Small intestine (tissue), 7 donors: ENCODE results near the gene RHCE. TPM values are rescaled to one million over a fixed set of nuclear protein-coding genes. Genes with fewer than 3 reads are reported as not detected.

Experiments
- DNase-seq, 2 donors: peaks; one replicate each; pipeline versions ENCODE4 v3.0.0 to v3.0.0-alpha.2; 2013
- FAIRE-seq: peaks from 2 replicates; lab custom pipeline; 2012; peaks lifted over from hg19 to GRCh38; lab: Jason Lieb, UNC
- H3K27ac ChIP-seq, 3 donors: one replicate each; pipeline ENCODE4 v1.5.1; 2013; ENCODE audit warnings: low read length in 2 of 3, mild to moderate bottlenecking in 2 of 3, control low read depth in 1 of 3, inconsistent platforms in 1 of 3, low read depth in 1 of 3, moderate library complexity in 1 of 3
- H3K27me3 ChIP-seq, 3 donors: one replicate each; pipeline ENCODE4 v1.6.1; 2013; ENCODE audit warnings: low read length in 3 of 3, inconsistent platforms in 1 of 3; ENCODE audit not compliant: control insufficient read depth in 3 of 3, insufficient read depth in 3 of 3
- H3K36me3 ChIP-seq, 3 donors: one replicate each; pipeline ENCODE4 v1.6.1; 2013; ENCODE audit warnings: low read length in 3 of 3, inconsistent platforms in 1 of 3, low read depth in 1 of 3, mild to moderate bottlenecking in 1 of 3, moderate library complexity in 1 of 3; ENCODE audit not compliant: control insufficient read depth in 3 of 3, insufficient read depth in 2 of 3
- H3K4me1 ChIP-seq, 3 donors: one replicate each; pipeline ENCODE4 v1.6.1; 2013; ENCODE audit warnings: low read length in 2 of 3, inconsistent platforms in 1 of 3, low read depth in 1 of 3, mild to moderate bottlenecking in 1 of 3, moderate library complexity in 1 of 3; ENCODE audit not compliant: control insufficient read depth in 3 of 3, insufficient read depth in 2 of 3
- H3K4me3 ChIP-seq, 3 donors: one replicate each; pipeline ENCODE4 v1.5.1; 2013; ENCODE audit warnings: low read length in 3 of 3, control low read depth in 1 of 3, inconsistent platforms in 1 of 3, low read depth in 1 of 3, mild to moderate bottlenecking in 1 of 3, moderate library complexity in 1 of 3
- H3K9me3 ChIP-seq, 2 donors: one replicate each; pipeline ENCODE4 v1.6.1; 2013; ENCODE audit warnings: low read depth in 1 of 2, low read length in 1 of 2; ENCODE audit not compliant: control insufficient read depth in 2 of 2, insufficient read depth in 1 of 2
- WGBS, 3 donors: extraction: QIAGEN DNeasy Blood & Tissue Kit; methylation state at CpG; one replicate each; pipeline ENCODE4 v1.1.7; 2013; 5-methylcytosine and 5-hydroxymethylcytosine counted together
- polyA plus RNA-seq, 4 donors: library from polyadenylated mRNA; stranded (reverse) in 3 of 4; unstranded in 1 of 4; fragments of 200-250 nt in 3 of 4; fragments of 120-200 nt in 1 of 4; gene quantifications; one replicate each; pipeline versions ENCODE4 v1.2.1 to v1.2.3, GENCODE V29; 2013
- donor health status: healthy with polysubstance abuse.
- donor health status: control.
- donor health status: control.
- donor health status: Bipolar disorder and iron deficiency.
- donor health status: healthy.

Gene RHCE
- polyA plus RNA-seq, 4 donors = 0.06 to 0.46 TPM; not detected in 2

- Histone ChIP-seq H3K9me3 (no peaks in the 10 kb centered on the region), H3K36me3 (peaks cover 8 to 51% (median 15%) of the 10 kb centered on the region in 3 donors), H3K27ac (no peak overlapping the region), H3K4me1 (no peaks in the 10 kb centered on the region), H3K4me3 (no peak overlapping the region), H3K27me3 (no peaks in the 10 kb centered on the region)
- no peak for FAIRE-seq
- WGBS, 3 donors = 80 to 83% (median 81%) methylated on average over 6 of the region's 6 CpGs
- DNase-seq = no peak
These were observed 64.7 kb downstream of the RHCE start for GRCh38 chr1:25355841-25356395.

GRCh38 chr1:25349606-25350005 lies 71.0 kb downstream of the RHCE start:
- no peak for DNase-seq

GRCh38 chr1:25347556-25347955 lies 73.1 kb downstream of the RHCE start:
- H3K27ac ChIP-seq = no peak overlapping the region
- 54 to 78% (median 55%) methylated on average over 2 of the region's 2 CpGs for WGBS, 3 donors
- FAIRE-seq = no peak

More at GRCh38 chr1:25349606-25350005, 71.0 kb downstream of the RHCE start:
- WGBS, 3 donors = 91 to 99% (median 97%) methylated on average over 3 of the region's 3 CpGs
- no peaks in the 10 kb centered on the region for H3K27me3 ChIP-seq
- H3K9me3 ChIP-seq = no peaks in the 10 kb centered on the region
- peaks cover 0 to 62% (median 9%) of the 10 kb centered on the region in 3 donors for H3K36me3 ChIP-seq
- no peak overlapping the region for H3K4me3 ChIP-seq
- FAIRE-seq = no peak
- no peak overlapping the region for H3K27ac ChIP-seq
- H3K4me1 ChIP-seq = no peaks in the 10 kb centered on the region

GRCh38 chr1:25343872-25344271 lies 76.8 kb downstream of the RHCE start:
- Histone ChIP-seq H3K27ac (no peak overlapping the region), H3K4me1 (peaks cover 0 to 7% (median 0%) of the 10 kb centered on the region in 3 donors), H3K4me3 (no peak overlapping the region), H3K9me3 (no peaks in the 10 kb centered on the region), H3K27me3 (no peaks in the 10 kb centered on the region), H3K36me3 (peaks cover 0 to 41% (median 5%) of the 10 kb centered on the region in 3 donors)
- WGBS, 3 donors = 80 to 82% (median 80%) methylated on average over 4 of the region's 4 CpGs
- no peak for FAIRE-seq
- no peak for DNase-seq

More at GRCh38 chr1:25347556-25347955, 73.1 kb downstream of the RHCE start:
- peaks cover 0 to 56% (median 6%) of the 10 kb centered on the region in 3 donors for H3K36me3 ChIP-seq
- H3K4me1 ChIP-seq = no peaks in the 10 kb centered on the region
- H3K27me3 ChIP-seq = no peaks in the 10 kb centered on the region
- no peak overlapping the region for H3K4me3 ChIP-seq
- no peak for DNase-seq
- H3K9me3 ChIP-seq = no peaks in the 10 kb centered on the region

- no peak for DNase-seq
- 79 to 97% (median 87%) methylated on average over 1 of the region's 1 CpG for WGBS, 3 donors
- FAIRE-seq = no peak
- Histone ChIP-seq H3K9me3 (no peaks in the 10 kb centered on the region), H3K27me3 (no peaks in the 10 kb centered on the region), H3K27ac (no peak overlapping the region), H3K36me3 (peaks cover 0 to 36% (median 3%) of the 10 kb centered on the region in 3 donors), H3K4me3 (no peak overlapping the region), H3K4me1 (peaks cover 0 to 7% (median 0%) of the 10 kb centered on the region in 3 donors)
These were observed 77.8 kb downstream of the RHCE start for GRCh38 chr1:25342846-25343245.

GRCh38 chr1:25341746-25342145 lies 78.9 kb downstream of the RHCE start:
- no peaks in the 10 kb centered on the region for H3K27me3 ChIP-seq
- no peak for DNase-seq
- H3K9me3 ChIP-seq = no peaks in the 10 kb centered on the region
- H3K36me3 ChIP-seq = peaks cover 0 to 29% (median 3%) of the 10 kb centered on the region in 3 donors
- WGBS, 3 donors = 79 to 88% (median 86%) methylated on average over 6 of the region's 6 CpGs
- H3K27ac ChIP-seq = no peak overlapping the region
- FAIRE-seq = no peak
- H3K4me3 ChIP-seq = no peak overlapping the region
- H3K4me1 ChIP-seq = peaks cover 0 to 7% (median 0%) of the 10 kb centered on the region in 3 donors

GRCh38 chr1:25338986-25339385 lies 81.6 kb downstream of the RHCE start:
- H3K4me3 ChIP-seq = peak overlapping the region; percentile 94 to 100 (median 97)
- H3K36me3 ChIP-seq = peaks cover 0 to 9% (median 0%) of the 10 kb centered on the region in 3 donors
- peak overlapping the region; percentile 98 to 99 (median 99) for H3K27ac ChIP-seq
- 0 to 1% (median 1%) methylated on average over 6 of the region's 6 CpGs for WGBS, 3 donors
- H3K27me3 ChIP-seq = no peaks in the 10 kb centered on the region
- FAIRE-seq (no peak), DNase-seq (peak in 1 of 2 donors; percentile 23)
- H3K9me3 ChIP-seq = no peaks in the 10 kb centered on the region
- H3K4me1 ChIP-seq = peaks cover 0 to 7% (median 0%) of the 10 kb centered on the region in 3 donors

- peak within 1 kb of the TSS; percentile 94 to 100 (median 97) for H3K4me3 ChIP-seq
- peak; percentile 81 to 94 for DNase-seq
- H3K36me3 ChIP-seq = peaks cover 0 to 5% (median 0%) of the 10 kb centered on the region in 3 donors
- FAIRE-seq = no peak
- H3K4me1 ChIP-seq = peaks cover 0 to 7% (median 0%) of the 10 kb centered on the region in 3 donors
- no peaks in the 10 kb centered on the region for H3K9me3 ChIP-seq
- peak within 1 kb of the TSS; percentile 98 to 99 (median 99) for H3K27ac ChIP-seq
- H3K27me3 ChIP-seq = no peaks in the 10 kb centered on the region
- 0 to 1% (median 0%) methylated on average over 49 to 70 of the region's 75 CpGs for WGBS, 3 donors
These were observed 82.2 kb downstream of the RHCE start, which contains the start of gene TMEM50A for GRCh38 chr1:25338188-25338981. TMEM50A (plus strand) TSS chr1:25338334; CDS start chr1:25340487, 2,153 bp downstream.
